HEK293 (cell line): ENCODE results near the gene RIPK3.
A peak's percentile ranks its signal among the peaks of the same experiment; 100 is the strongest.

Experiments
- CTCF ChIA-PET: fragments of 350-600 bp; formaldehyde crosslinking; extraction: SDS; loops from one replicate; lab custom pipeline; 2021; ENCODE audit warnings: antibody characterized with exemption; lab: Yijun Ruan, JAX
- POLR2A ChIA-PET: fragments of 300-600 bp; formaldehyde crosslinking; extraction: SDS; loops from one replicate; lab custom pipeline; 2020; ENCODE audit warnings: antibody characterized with exemption, inconsistent platforms; lab: Yijun Ruan, JAX
- H3K27ac ChIP-seq: fragments of 200-500 bp; sonication (Bioruptor generic); 2 replicates; pipeline ENCODE4 v1.5.1; 2014; ENCODE audit warnings: low read depth, low read length, control low read depth, inconsistent platforms; ENCODE audit errors: extremely low read depth
- H3K36me3 ChIP-seq, 2 experiments: fragments of 200-500 bp in 1 of 2; sonication (Bioruptor generic) in 1 of 2; 1 replicate in 1 of 2; 2 replicates in 1 of 2; pipeline ENCODE4 v1.5.1; 2014 to 2017; ENCODE audit warnings: inconsistent platforms in 2 of 2, low read length in 2 of 2; ENCODE audit not compliant: control insufficient read depth in 2 of 2, insufficient read depth in 1 of 2
- H3K4me1 ChIP-seq: fragments of 200-500 bp; sonication (Bioruptor generic); 2 replicates; pipeline ENCODE4 v1.5.1; 2014; ENCODE audit warnings: mild to moderate bottlenecking, low read length, inconsistent platforms; ENCODE audit not compliant: control insufficient read depth, insufficient read depth
- H3K4me3 ChIP-seq: 2 replicates; pipeline ENCODE4 v1.5.1; 2011; ENCODE audit warnings: low read depth, mild to moderate bottlenecking, control low read depth, low read length, moderate library complexity
- H3K9me3 ChIP-seq: fragments of 200-500 bp; sonication (Bioruptor generic); 2 replicates; pipeline ENCODE4 v1.5.1; 2014; ENCODE audit warnings: low read depth, low read length, inconsistent platforms; ENCODE audit not compliant: control insufficient read depth, insufficient read depth
- HOXC10 ChIP-seq: sonication (generic); formaldehyde crosslinking; IDR thresholded peaks from 2 replicates; pipeline ENCODE4 v1.8.1; 2023; ENCODE audit warnings: mild to moderate bottlenecking, missing genetic modification reagents
- YY1 ChIP-seq: fragments of 450-650 bp; formaldehyde crosslinking; IDR thresholded peaks from 2 replicates; pipeline ENCODE4 v1.5.1; 2018; ENCODE audit warnings: missing biosample characterization, missing genetic modification characterization
- ZBTB17 ChIP-seq: fragments of 450-650 bp; formaldehyde crosslinking; IDR thresholded peaks from 2 replicates; pipeline ENCODE4 v1.5.1; 2016; ENCODE audit warnings: missing biosample characterization, missing genetic modification characterization
- ZBTB8A ChIP-seq: fragments of 450-650 bp; formaldehyde crosslinking; IDR thresholded peaks from 2 replicates; pipeline ENCODE4 v1.5.1; 2016; ENCODE audit warnings: missing biosample characterization, missing genetic modification characterization
- ZEB2 ChIP-seq: fragments of 450-650 bp; formaldehyde crosslinking; IDR thresholded peaks from 2 replicates; pipeline ENCODE4 v1.5.1; 2016; ENCODE audit warnings: missing biosample characterization, missing genetic modification characterization
- ZFP69B ChIP-seq: fragments of 450-650 bp; formaldehyde crosslinking; IDR thresholded peaks from 2 replicates; pipeline ENCODE4 v1.5.1; 2016; ENCODE audit warnings: missing biosample characterization, missing genetic modification characterization
- ZNF112 ChIP-seq: fragments of 450-650 bp; formaldehyde crosslinking; IDR thresholded peaks from 2 replicates; pipeline ENCODE4 v1.5.0; 2017; ENCODE audit warnings: missing biosample characterization, missing genetic modification characterization
- ZNF19 ChIP-seq: fragments of 450-650 bp; formaldehyde crosslinking; IDR thresholded peaks from 2 replicates; pipeline ENCODE4; 2016; ENCODE audit warnings: missing biosample characterization, missing genetic modification characterization, low read depth
- ZNF311 ChIP-seq: fragments of 450-650 bp; formaldehyde crosslinking; IDR thresholded peaks from 2 replicates; pipeline ENCODE4 v1.5.1; 2017; ENCODE audit warnings: missing biosample characterization, missing genetic modification characterization, borderline replicate concordance
- ZNF341 ChIP-seq: fragments of 450-650 bp; formaldehyde crosslinking; IDR thresholded peaks from 2 replicates; pipeline ENCODE4; 2016; ENCODE audit warnings: low read depth, missing biosample characterization, missing genetic modification characterization
- ZNF426 ChIP-seq: fragments of 450-650 bp; formaldehyde crosslinking; IDR thresholded peaks from 2 replicates; pipeline ENCODE4 v1.5.1; 2017; ENCODE audit warnings: missing biosample characterization, missing genetic modification characterization, mild to moderate bottlenecking, inconsistent platforms, moderate library complexity
- ZNF558 ChIP-seq: fragments of 450-650 bp; formaldehyde crosslinking; IDR thresholded peaks from 2 replicates; pipeline ENCODE4 v1.5.1; 2016; ENCODE audit warnings: missing biosample characterization, missing genetic modification characterization
- ZNF600 ChIP-seq: fragments of 450-650 bp; formaldehyde crosslinking; IDR thresholded peaks from 2 replicates; pipeline ENCODE4 v1.5.1; 2016; ENCODE audit warnings: missing biosample characterization, missing genetic modification characterization
- TF ChIP-seq, protein P1 (sequence below): fragments of 450-650 bp; formaldehyde crosslinking; IDR thresholded peaks from 2 replicates; pipeline ENCODE4 v1.5.1; 2016; ENCODE audit warnings: missing biosample characterization, missing genetic modification characterization
- TF ChIP-seq, protein P2 (sequence below): fragments of 450-650 bp; formaldehyde crosslinking; IDR thresholded peaks from 2 replicates; pipeline ENCODE4 v1.5.1; 2016; ENCODE audit warnings: missing biosample characterization, missing genetic modification characterization
- TF ChIP-seq, protein P3 (sequence below): fragments of 450-650 bp; formaldehyde crosslinking; IDR thresholded peaks from 2 replicates; pipeline ENCODE4 v1.5.1; 2016; ENCODE audit warnings: missing biosample characterization, missing genetic modification characterization
- TF ChIP-seq, protein P4 (sequence below): fragments of 450-650 bp; formaldehyde crosslinking; IDR thresholded peaks from 2 replicates; pipeline ENCODE4 v1.5.1; 2016; ENCODE audit warnings: missing biosample characterization, missing genetic modification characterization
- TF ChIP-seq, protein P5 (sequence below): fragments of 450-650 bp; formaldehyde crosslinking; IDR thresholded peaks from 2 replicates; pipeline ENCODE4 v1.5.1; 2016; ENCODE audit warnings: missing biosample characterization, missing genetic modification characterization, low read depth

Gene RIPK3

DNA sequence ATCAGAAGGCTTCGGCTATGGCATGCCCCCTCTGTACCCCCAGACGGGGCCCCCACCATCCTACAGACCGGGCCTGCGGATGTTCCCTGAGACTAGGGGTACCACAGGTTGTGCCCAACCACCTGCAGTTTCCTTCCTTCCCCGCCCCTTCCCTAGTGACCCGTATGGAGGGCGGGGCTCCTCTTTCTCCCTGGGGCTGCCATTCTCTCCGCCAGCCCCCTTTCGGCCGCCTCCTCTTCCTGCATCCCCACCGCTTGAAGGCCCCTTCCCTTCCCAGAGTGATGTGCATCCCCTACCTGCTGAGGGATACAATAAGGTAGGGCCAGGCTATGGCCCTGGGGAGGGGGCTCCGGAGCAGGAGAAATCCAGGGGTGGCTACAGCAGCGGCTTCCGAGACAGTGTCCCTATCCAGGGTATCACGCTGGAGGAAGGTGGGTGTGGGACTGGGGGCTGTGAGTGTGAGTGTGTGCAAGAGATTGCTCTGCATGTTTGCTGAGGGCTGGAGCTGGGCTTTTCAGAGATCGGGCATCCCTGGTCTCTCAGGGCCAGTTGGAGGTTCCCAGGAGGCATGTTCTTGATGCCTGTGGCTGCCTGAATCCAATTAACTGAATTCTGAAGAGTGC lies 36.8 kb upstream of the RIPK3 start:
- ChIA-PET POLR2A (interaction anchor here (1.0 kb wide), 1 partner anchor 63 kb away, joined by 3 read pairs; no protein-coding TSS in a partner anchor), CTCF (interaction anchor here (0.6 to 1.7 kb wide), 3 partner anchors 11 to 55 kb away, joined by 3 to 7 read pairs (median 3); no protein-coding TSS in a partner anchor)
- H3K4me3 ChIP-seq, result no peak overlapping the region
- TF ChIP-seq, protein P1, sequence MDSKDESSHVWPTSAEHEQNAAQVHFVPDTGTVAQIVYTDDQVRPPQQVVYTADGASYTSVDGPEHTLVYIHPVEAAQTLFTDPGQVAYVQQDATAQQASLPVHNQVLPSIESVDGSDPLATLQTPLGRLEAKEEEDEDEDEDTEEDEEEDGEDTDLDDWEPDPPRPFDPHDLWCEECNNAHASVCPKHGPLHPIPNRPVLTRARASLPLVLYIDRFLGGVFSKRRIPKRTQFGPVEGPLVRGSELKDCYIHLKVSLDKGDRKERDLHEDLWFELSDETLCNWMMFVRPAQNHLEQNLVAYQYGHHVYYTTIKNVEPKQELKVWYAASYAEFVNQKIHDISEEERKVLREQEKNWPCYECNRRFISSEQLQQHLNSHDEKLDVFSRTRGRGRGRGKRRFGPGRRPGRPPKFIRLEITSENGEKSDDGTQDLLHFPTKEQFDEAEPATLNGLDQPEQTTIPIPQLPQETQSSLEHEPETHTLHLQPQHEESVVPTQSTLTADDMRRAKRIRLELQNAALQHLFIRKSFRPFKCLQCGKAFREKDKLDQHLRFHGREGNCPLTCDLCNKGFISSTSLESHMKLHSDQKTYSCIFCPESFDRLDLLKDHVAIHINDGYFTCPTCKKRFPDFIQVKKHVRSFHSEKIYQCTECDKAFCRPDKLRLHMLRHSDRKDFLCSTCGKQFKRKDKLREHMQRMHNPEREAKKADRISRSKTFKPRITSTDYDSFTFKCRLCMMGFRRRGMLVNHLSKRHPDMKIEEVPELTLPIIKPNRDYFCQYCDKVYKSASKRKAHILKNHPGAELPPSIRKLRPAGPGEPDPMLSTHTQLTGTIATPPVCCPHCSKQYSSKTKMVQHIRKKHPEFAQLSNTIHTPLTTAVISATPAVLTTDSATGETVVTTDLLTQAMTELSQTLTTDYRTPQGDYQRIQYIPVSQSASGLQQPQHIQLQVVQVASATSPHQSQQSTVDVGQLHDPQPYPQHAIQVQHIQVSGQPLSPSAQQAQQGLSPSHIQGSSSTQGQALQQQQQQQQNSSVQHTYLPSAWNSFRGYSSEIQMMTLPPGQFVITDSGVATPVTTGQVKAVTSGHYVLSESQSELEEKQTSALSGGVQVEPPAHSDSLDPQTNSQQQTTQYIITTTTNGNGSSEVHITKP (tag by site-specific recombination), result peak; percentile 56
- 0 out of 2 replicates have a peak, but pooled peaks have one; percentile 0 for TF ChIP-seq ZBTB8A (tag by site-specific recombination)
- no peak for TF ChIP-seq ZEB2
- H3K9me3 ChIP-seq, result no peaks in the 10 kb centered on the region
- H3K36me3 ChIP-seq, result peaks cover 0 to 58% of the 10 kb centered on the region in 2 experiments; a peak in 2 of 3 replicates
- H3K4me1 ChIP-seq, result peaks cover 18% of the 10 kb centered on the region
- H3K27ac ChIP-seq, result no peak overlapping the region

DNA sequence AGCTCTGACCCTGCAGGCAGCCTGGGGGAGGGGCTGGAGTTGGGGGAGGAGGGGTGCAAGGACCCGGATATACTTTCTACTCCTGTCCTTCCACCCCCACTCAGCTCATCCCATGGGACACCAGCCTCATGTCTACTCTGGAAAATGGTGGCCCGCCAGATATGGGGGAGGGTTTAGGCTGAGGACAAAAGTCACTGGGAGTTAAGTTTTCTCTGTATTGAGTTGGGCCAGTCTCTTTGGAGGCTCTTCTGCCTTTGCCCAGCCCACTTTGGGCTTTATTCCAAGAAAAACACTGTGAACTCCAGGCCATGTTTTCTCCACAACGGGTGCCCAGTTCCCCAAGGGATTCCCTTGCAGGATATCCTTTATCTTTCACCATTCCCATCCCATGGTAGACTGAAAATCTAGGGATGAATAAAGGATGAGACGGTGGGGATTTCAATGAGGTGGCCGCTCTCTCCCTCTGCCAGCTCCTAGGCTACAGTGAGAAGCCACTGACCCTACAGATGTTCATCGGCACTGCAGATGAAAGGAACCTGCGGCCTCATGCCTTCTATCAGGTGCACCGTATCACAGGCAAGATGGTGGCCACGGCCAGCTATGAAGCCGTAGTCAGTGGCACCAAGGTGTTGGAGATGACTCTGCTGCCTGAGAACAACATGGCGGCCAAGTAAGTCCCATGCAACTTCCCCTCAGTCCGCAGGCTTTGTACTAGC lies 33.1 kb upstream of the RIPK3 start:
- Histone ChIP-seq H3K4me1 (peaks cover 18% of the 10 kb centered on the region), H3K27ac (peak overlapping the region; percentile 50; the same call in 1 of the 2 replicates), H3K9me3 (no peaks in the 10 kb centered on the region), H3K4me3 (no peak overlapping the region), H3K36me3 (peaks cover 0 to 76% of the 10 kb centered on the region in 2 experiments; a peak in 2 of 3 replicates)
- POLR2A ChIA-PET, result interaction anchor here (0.5 to 3.3 kb wide), 2 partner anchors 12 to 58 kb away, joined by 3 to 22 read pairs; partner anchors contain the start of genes CBLN3 and KHNYN
- CTCF ChIA-PET, result interaction anchor here (1.1 to 4.3 kb wide), 4 partner anchors 39 to 65 kb away, joined by 4 to 29 read pairs (median 6); partner anchors contain the start of genes CBLN3, CIDEB and KHNYN
- TF ChIP-seq, protein P2, sequence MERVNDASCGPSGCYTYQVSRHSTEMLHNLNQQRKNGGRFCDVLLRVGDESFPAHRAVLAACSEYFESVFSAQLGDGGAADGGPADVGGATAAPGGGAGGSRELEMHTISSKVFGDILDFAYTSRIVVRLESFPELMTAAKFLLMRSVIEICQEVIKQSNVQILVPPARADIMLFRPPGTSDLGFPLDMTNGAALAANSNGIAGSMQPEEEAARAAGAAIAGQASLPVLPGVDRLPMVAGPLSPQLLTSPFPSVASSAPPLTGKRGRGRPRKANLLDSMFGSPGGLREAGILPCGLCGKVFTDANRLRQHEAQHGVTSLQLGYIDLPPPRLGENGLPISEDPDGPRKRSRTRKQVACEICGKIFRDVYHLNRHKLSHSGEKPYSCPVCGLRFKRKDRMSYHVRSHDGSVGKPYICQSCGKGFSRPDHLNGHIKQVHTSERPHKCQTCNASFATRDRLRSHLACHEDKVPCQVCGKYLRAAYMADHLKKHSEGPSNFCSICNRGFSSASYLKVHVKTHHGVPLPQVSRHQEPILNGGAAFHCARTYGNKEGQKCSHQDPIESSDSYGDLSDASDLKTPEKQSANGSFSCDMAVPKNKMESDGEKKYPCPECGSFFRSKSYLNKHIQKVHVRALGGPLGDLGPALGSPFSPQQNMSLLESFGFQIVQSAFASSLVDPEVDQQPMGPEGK (tag by site-specific recombination), result 0 out of 2 replicates have a peak, but pooled peaks have one; percentile 12
- TF ChIP-seq ZNF19 (tag by site-specific recombination) (no peak), ZNF341 (peak; percentile 46; the same call in 1 of the 2 replicates), ZFP69B (tag by site-specific recombination) (no peak), ZNF558 (tag by site-specific recombination) (peak; percentile 97), ZBTB17 (tag by site-specific recombination) (no peak), ZNF600 (no peak), ZNF426 (tag by site-specific recombination) (no peak), ZNF112 (no peak), YY1 (tag by site-specific recombination) (no peak), ZNF311 (no peak), HOXC10 (CRISPR knock-in tag) (no peak)
- TF ChIP-seq, protein P3, sequence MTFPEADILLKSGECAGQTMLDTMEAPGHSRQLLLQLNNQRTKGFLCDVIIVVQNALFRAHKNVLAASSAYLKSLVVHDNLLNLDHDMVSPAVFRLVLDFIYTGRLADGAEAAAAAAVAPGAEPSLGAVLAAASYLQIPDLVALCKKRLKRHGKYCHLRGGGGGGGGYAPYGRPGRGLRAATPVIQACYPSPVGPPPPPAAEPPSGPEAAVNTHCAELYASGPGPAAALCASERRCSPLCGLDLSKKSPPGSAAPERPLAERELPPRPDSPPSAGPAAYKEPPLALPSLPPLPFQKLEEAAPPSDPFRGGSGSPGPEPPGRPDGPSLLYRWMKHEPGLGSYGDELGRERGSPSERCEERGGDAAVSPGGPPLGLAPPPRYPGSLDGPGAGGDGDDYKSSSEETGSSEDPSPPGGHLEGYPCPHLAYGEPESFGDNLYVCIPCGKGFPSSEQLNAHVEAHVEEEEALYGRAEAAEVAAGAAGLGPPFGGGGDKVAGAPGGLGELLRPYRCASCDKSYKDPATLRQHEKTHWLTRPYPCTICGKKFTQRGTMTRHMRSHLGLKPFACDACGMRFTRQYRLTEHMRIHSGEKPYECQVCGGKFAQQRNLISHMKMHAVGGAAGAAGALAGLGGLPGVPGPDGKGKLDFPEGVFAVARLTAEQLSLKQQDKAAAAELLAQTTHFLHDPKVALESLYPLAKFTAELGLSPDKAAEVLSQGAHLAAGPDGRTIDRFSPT (tag by site-specific recombination), result no peak
- TF ChIP-seq, protein P4, sequence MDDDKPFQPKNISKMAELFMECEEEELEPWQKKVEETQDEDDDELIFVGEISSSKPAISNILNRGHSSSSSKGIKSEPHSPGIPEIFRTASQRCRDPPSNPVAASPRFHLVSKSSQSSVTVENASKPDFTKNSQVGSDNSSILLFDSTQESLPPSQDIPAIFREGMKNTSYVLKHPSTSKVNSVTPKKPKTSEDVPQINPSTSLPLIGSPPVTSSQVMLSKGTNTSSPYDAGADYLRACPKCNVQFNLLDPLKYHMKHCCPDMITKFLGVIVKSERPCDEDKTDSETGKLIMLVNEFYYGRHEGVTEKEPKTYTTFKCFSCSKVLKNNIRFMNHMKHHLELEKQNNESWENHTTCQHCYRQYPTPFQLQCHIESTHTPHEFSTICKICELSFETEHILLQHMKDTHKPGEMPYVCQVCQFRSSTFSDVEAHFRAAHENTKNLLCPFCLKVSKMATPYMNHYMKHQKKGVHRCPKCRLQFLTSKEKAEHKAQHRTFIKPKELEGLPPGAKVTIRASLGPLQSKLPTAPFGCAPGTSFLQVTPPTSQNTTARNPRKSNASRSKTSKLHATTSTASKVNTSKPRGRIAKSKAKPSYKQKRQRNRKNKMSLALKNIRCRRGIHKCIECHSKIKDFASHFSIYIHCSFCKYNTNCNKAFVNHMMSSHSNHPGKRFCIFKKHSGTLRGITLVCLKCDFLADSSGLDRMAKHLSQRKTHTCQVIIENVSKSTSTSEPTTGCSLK, result no peak
- TF ChIP-seq, protein P5, sequence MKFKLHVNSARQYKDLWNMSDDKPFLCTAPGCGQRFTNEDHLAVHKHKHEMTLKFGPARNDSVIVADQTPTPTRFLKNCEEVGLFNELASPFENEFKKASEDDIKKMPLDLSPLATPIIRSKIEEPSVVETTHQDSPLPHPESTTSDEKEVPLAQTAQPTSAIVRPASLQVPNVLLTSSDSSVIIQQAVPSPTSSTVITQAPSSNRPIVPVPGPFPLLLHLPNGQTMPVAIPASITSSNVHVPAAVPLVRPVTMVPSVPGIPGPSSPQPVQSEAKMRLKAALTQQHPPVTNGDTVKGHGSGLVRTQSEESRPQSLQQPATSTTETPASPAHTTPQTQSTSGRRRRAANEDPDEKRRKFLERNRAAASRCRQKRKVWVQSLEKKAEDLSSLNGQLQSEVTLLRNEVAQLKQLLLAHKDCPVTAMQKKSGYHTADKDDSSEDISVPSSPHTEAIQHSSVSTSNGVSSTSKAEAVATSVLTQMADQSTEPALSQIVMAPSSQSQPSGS, result no peak
